HEK293 (cell line): Measurements from ENCODE around the gene DNMT3A.
A peak's percentile ranks its signal among the peaks of the same experiment; 100 is the strongest.

ENCODE experiments used
- CTCF ChIA-PET: fragments of 350-600 bp; formaldehyde crosslinking; extraction: SDS; loops from one replicate; lab custom pipeline; 2021; ENCODE audit warnings: antibody characterized with exemption; lab: Yijun Ruan, JAX
- POLR2A ChIA-PET: fragments of 300-600 bp; formaldehyde crosslinking; extraction: SDS; loops from one replicate; lab custom pipeline; 2020; ENCODE audit warnings: antibody characterized with exemption, inconsistent platforms; lab: Yijun Ruan, JAX
- H3K27ac ChIP-seq: fragments of 200-500 bp; sonication (Bioruptor generic); 2 replicates; pipeline ENCODE4 v1.5.1; 2014; ENCODE audit warnings: low read depth, low read length, control low read depth, inconsistent platforms; ENCODE audit errors: extremely low read depth
- H3K36me3 ChIP-seq, 2 experiments: fragments of 200-500 bp in 1 of 2; sonication (Bioruptor generic) in 1 of 2; 1 replicate in 1 of 2; 2 replicates in 1 of 2; pipeline ENCODE4 v1.5.1; 2014 to 2017; ENCODE audit warnings: inconsistent platforms in 2 of 2, low read length in 2 of 2; ENCODE audit not compliant: control insufficient read depth in 2 of 2, insufficient read depth in 1 of 2
- H3K4me1 ChIP-seq: fragments of 200-500 bp; sonication (Bioruptor generic); 2 replicates; pipeline ENCODE4 v1.5.1; 2014; ENCODE audit warnings: mild to moderate bottlenecking, low read length, inconsistent platforms; ENCODE audit not compliant: control insufficient read depth, insufficient read depth
- H3K4me3 ChIP-seq: 2 replicates; pipeline ENCODE4 v1.5.1; 2011; ENCODE audit warnings: low read depth, mild to moderate bottlenecking, control low read depth, low read length, moderate library complexity
- H3K9me3 ChIP-seq: fragments of 200-500 bp; sonication (Bioruptor generic); 2 replicates; pipeline ENCODE4 v1.5.1; 2014; ENCODE audit warnings: low read depth, low read length, inconsistent platforms; ENCODE audit not compliant: control insufficient read depth, insufficient read depth
- SETDB1 ChIP-seq: IDR thresholded peaks from one replicate; pipeline ENCODE4 v1.6.1; 2017; ENCODE audit warnings: mild to moderate bottlenecking, low read length, moderate library complexity, mixed read lengths; ENCODE audit not compliant: insufficient read length
- ZBTB21 ChIP-seq: fragments of 450-650 bp; formaldehyde crosslinking; IDR thresholded peaks from 2 replicates; pipeline ENCODE4 v1.5.1; 2017; ENCODE audit warnings: missing biosample characterization, missing genetic modification characterization
- ZNF10 ChIP-seq: fragments of 450-650 bp; formaldehyde crosslinking; IDR thresholded peaks from 2 replicates; pipeline ENCODE4 v1.5.1; 2017; ENCODE audit warnings: missing biosample characterization, missing genetic modification characterization
- ZNF132 ChIP-seq: fragments of 450-650 bp; formaldehyde crosslinking; IDR thresholded peaks from 2 replicates; pipeline ENCODE4 v1.5.1; 2017; ENCODE audit warnings: missing biosample characterization, missing genetic modification characterization, borderline replicate concordance
- ZNF140 ChIP-seq: fragments of 450-650 bp; formaldehyde crosslinking; IDR thresholded peaks from 2 replicates; pipeline ENCODE4 v1.5.1; 2016; ENCODE audit warnings: missing biosample characterization, missing genetic modification characterization
- ZNF266 ChIP-seq: fragments of 450-650 bp; formaldehyde crosslinking; IDR thresholded peaks from 2 replicates; pipeline ENCODE4 v1.5.1; 2016; ENCODE audit warnings: missing biosample characterization, missing genetic modification characterization, low read depth
- ZNF274 ChIP-seq, 2 experiments: fragments of 200-500 bp in 1 of 2; fragments of 450-650 bp in 1 of 2; sonication (Bioruptor generic) in 1 of 2; formaldehyde crosslinking in 1 of 2; IDR thresholded peaks; 2 replicates each; pipeline versions ENCODE4 v1.5.1 to v1.6.1; 2014 to 2016; ENCODE audit warnings: borderline replicate concordance in 1 of 2, inconsistent platforms in 1 of 2, low read length in 1 of 2, missing biosample characterization in 1 of 2, missing genetic modification characterization in 1 of 2
- ZNF391 ChIP-seq: fragments of 450-650 bp; formaldehyde crosslinking; IDR thresholded peaks from 2 replicates; pipeline ENCODE4 v1.5.1; 2016; ENCODE audit warnings: low read depth, missing biosample characterization, missing genetic modification characterization, borderline replicate concordance
- ZNF707 ChIP-seq: fragments of 450-650 bp; formaldehyde crosslinking; IDR thresholded peaks from 2 replicates; pipeline ENCODE4 v1.5.1; 2016; ENCODE audit warnings: missing biosample characterization, missing genetic modification characterization
- ZNF776 ChIP-seq: fragments of 450-650 bp; formaldehyde crosslinking; IDR thresholded peaks from 2 replicates; pipeline ENCODE4 v1.5.0; 2017; ENCODE audit warnings: missing biosample characterization, missing genetic modification characterization, borderline replicate concordance
- ZNF791 ChIP-seq: fragments of 450-650 bp; formaldehyde crosslinking; IDR thresholded peaks from 2 replicates; pipeline ENCODE4 v1.5.1; 2016; ENCODE audit warnings: missing biosample characterization, missing genetic modification characterization
- TF ChIP-seq, protein P1 (sequence below): fragments of 450-650 bp; formaldehyde crosslinking; IDR thresholded peaks from 2 replicates; pipeline ENCODE4 v1.5.1; 2016; ENCODE audit warnings: missing biosample characterization, missing genetic modification characterization
- TF ChIP-seq, protein P2 (sequence below): fragments of 450-650 bp; formaldehyde crosslinking; IDR thresholded peaks from 2 replicates; pipeline ENCODE4 v1.5.1; 2017; ENCODE audit warnings: missing biosample characterization, missing genetic modification characterization

DNMT3A gene

DNA sequence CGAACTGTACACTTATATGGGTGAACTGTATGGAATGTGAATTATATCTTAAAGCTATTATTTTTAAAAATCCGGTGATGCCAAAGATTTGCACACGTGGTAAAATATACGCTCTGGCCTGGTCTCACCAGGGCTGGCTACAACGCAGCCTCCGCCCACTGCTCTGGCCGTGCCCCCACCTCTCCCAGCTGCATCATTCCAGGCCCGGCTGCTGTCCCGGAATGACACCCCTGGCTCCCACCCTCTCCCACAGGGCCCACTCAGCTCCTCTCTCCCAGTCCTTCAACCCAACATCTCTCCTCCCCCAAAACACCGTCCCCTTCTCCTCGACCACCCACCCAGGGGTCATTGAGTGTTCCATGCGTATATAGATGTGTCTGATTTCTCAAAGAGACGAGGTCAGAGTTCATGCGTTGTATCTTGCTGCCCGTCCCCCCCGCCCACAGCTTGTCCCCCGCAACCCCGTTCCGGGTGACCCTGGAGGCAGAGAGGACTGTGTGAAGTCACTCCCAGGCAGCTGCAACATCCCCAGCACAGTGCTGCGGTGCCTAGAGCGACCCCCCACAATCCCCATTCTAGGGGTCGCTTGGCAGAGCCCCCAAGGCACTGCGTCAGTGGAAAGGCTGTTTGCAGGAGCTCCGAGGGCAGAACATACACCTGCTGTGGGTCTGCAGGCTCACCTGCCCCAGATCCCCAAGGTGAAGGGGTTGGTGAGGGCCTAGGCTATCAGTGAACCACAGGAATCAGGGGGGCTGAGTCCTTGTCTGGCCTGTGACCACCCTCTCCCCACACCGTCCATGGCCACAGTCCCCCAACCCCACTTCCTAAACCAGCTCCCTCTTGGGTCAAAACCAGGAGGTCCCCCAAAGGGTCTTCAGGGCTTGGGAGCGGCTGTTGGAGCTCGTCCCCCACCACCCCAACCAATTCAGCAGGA, 13.3 kb downstream of the DNMT3A start (continued):
- TF ChIP-seq ZNF776 (tag by site-specific recombination), result no peak
- TF ChIP-seq, all 188 proteins: peak for 0

DNA sequence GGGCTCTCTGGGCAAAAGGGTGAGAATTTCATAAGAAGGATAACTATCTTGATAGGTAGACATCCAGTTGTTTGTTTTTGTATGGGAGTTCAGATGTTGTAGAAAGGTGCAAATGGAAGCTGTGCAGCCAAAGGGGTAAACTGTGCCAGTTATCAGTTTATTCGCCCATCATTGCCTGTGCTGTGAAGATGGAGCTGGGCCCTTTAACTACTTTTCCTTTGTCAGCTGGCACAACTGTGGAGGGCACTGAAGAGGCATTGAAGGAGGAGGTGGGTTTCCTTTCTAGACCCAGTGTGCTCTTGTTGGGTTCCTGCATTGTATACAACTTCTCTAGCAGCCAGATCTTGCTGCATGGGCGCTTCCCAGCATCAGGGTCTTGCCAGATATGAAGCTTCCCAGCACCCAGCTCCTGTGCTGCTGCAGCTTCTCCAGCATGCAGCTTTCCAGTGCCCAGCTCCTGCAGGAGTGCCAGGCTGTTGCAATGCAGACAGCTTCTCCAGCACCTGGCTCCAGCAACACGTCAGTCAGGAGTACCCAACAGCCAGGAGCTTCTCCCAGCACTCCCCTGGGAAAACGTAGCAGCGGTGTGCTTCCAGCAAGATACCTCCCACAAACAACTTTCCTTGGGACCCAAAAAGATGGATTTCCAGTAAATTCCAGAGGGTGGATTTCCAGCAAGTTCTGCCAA, 15.3 kb downstream of the DNMT3A start:
- H3K4me3 ChIP-seq, result no peak overlapping the region
- ChIA-PET POLR2A (no interaction called here), CTCF (no interaction called here)
- no peaks in the 10 kb centered on the region for H3K4me1 ChIP-seq
- no peak for TF ChIP-seq ZNF707 (tag by site-specific recombination)
- TF ChIP-seq SETDB1, result peak; percentile 84
- no peak overlapping the region for H3K27ac ChIP-seq
- H3K9me3 ChIP-seq, result no peaks in the 10 kb centered on the region; the same call in 1 of the 2 replicates
- H3K36me3 ChIP-seq, result peaks cover 0 to 9% of the 10 kb centered on the region in 2 experiments; a peak in 1 of 3 replicates

DNA sequence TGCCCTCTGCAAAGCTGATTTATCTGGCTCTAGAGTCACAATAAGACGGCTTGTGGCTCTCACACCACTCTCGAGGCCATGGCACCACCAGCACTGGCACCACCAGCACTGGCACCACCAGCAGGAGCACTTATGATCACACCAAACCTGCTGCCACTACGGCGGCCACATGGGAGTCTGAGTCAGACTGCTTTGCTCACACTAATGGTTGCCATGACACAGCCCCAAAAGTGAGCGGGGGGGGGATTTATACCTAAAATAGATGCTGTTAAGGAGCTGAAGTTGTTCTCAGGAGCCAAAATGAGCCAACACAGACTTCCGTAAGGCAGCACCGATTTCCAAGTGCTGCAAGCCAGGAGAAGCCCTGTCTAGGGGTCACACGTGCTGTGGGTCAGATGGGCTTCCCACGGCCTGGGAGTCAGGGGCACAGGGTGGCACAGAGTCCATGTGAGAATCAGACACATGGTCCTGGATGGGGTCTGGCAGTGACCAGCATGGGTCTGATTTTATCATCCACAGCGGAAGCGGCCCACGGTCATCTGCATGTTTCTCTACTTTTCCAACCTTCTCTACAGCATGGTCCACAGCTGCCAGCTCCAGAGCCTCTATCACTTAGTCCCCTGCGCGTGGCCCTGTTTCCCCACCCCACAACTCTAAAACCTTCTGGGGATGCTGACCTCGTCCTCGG, 16.7 kb downstream of the DNMT3A start:
- no peak overlapping the region for H3K4me3 ChIP-seq
- H3K4me1 ChIP-seq, result no peaks in the 10 kb centered on the region
- H3K27ac ChIP-seq, result no peak overlapping the region
- ChIA-PET CTCF (no interaction called here), POLR2A (interaction anchor here (0.7 kb wide), 1 partner anchor 18 kb away, joined by 6 read pairs; no protein-coding TSS in a partner anchor)
- H3K36me3 ChIP-seq, result peaks cover 0 to 9% of the 10 kb centered on the region in 2 experiments; a peak in 1 of 3 replicates
- no peaks in the 10 kb centered on the region; the same call in 1 of the 2 replicates for H3K9me3 ChIP-seq
- TF ChIP-seq ZNF140 (tag by site-specific recombination), result no peak
- TF ChIP-seq ZNF274 (IDR thresholded peaks at IDR 0.05; ENCODE audit: low read length), result no peak
- TF ChIP-seq ZNF274 (tag by site-specific recombination; IDR thresholded peaks at IDR 0.05; ENCODE audit: borderline replicate concordance), result no peak
- TF ChIP-seq ZNF391, result no peak
- TF ChIP-seq ZNF132 (tag by site-specific recombination), result no peak
- TF ChIP-seq, protein P1, sequence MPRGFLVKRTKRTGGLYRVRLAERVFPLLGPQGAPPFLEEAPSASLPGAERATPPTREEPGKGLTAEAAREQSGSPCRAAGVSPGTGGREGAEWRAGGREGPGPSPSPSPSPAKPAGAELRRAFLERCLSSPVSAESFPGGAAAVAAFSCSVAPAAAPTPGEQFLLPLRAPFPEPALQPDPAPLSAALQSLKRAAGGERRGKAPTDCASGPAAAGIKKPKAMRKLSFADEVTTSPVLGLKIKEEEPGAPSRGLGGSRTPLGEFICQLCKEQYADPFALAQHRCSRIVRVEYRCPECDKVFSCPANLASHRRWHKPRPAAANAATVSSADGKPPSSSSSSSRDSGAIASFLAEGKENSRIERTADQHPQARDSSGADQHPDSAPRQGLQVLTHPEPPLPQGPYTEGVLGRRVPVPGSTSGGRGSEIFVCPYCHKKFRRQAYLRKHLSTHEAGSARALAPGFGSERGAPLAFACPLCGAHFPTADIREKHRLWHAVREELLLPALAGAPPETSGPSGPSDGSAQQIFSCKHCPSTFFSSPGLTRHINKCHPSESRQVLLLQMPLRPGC (tag by site-specific recombination), result no peak
- TF ChIP-seq ZNF10 (tag by site-specific recombination), result no peak
- TF ChIP-seq ZNF266 (tag by site-specific recombination), result no peak
- no peak for TF ChIP-seq ZNF791

DNA sequence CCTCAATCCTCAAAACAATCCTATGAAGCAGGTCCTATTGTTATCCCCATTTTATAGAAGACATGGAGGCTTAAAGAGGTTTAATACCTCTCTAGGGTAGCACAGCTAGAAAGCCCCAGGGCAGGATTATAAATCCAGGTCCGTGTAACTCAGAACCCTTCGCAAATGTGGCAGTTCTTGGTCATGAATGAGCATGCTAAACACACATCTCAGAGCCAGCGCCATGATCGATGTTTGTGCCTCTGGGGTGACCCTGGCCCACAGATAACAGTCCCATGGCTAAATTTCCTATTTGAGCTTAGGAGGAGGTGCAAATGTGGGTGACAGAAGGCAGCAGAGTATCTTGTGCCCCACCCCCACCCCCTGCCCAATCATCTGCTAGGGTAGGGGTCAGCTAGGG, 17.5 kb downstream of the DNMT3A start:
- Histone ChIP-seq H3K27ac (no peak overlapping the region), H3K4me1 (no peaks in the 10 kb centered on the region), H3K4me3 (no peak overlapping the region), H3K36me3 (peaks cover 0 to 9% of the 10 kb centered on the region in 2 experiments; a peak in 1 of 3 replicates), H3K9me3 (no peaks in the 10 kb centered on the region; the same call in 1 of the 2 replicates)
- CTCF ChIA-PET, result no interaction called here
- TF ChIP-seq ZNF132 (tag by site-specific recombination), result no peak
- TF ChIP-seq, protein P2, sequence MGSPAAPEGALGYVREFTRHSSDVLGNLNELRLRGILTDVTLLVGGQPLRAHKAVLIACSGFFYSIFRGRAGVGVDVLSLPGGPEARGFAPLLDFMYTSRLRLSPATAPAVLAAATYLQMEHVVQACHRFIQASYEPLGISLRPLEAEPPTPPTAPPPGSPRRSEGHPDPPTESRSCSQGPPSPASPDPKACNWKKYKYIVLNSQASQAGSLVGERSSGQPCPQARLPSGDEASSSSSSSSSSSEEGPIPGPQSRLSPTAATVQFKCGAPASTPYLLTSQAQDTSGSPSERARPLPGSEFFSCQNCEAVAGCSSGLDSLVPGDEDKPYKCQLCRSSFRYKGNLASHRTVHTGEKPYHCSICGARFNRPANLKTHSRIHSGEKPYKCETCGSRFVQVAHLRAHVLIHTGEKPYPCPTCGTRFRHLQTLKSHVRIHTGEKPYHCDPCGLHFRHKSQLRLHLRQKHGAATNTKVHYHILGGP (tag by site-specific recombination), result no peak
- TF ChIP-seq ZBTB21 (tag by site-specific recombination), result no peak
- POLR2A ChIA-PET, result interaction anchor here (0.7 kb wide), 1 partner anchor 19 kb away, joined by 6 read pairs; no protein-coding TSS in a partner anchor
